ENCODE measurements around the gene MTCH1.

GRCh38 chr6:36937896-36938295, 48.1 kb downstream of the MTCH1 start:
- TF ChIP-seq, protein P1, sequence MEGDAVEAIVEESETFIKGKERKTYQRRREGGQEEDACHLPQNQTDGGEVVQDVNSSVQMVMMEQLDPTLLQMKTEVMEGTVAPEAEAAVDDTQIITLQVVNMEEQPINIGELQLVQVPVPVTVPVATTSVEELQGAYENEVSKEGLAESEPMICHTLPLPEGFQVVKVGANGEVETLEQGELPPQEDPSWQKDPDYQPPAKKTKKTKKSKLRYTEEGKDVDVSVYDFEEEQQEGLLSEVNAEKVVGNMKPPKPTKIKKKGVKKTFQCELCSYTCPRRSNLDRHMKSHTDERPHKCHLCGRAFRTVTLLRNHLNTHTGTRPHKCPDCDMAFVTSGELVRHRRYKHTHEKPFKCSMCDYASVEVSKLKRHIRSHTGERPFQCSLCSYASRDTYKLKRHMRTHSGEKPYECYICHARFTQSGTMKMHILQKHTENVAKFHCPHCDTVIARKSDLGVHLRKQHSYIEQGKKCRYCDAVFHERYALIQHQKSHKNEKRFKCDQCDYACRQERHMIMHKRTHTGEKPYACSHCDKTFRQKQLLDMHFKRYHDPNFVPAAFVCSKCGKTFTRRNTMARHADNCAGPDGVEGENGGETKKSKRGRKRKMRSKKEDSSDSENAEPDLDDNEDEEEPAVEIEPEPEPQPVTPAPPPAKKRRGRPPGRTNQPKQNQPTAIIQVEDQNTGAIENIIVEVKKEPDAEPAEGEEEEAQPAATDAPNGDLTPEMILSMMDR (IDR thresholded peaks at IDR 0.05) = no peak
- no peak for TF ChIP-seq EZH2 (IDR thresholded peaks at IDR 0.05)
- TF ChIP-seq EZH2phosphoT487 (IDR thresholded peaks at IDR 0.05) = no peak
